Ascending aorta (tissue), 2 donors: Measurements from ENCODE around the gene PTPRG. TPM values are rescaled to one million over a fixed set of nuclear protein-coding genes. Genes with fewer than 3 reads are reported as not detected.
A peak's percentile ranks its signal among the peaks of the same experiment; 100 is the strongest.

Source experiments
- DNase-seq, 2 donors: peaks; one replicate each; pipeline ENCODE4 v3.0.0-alpha.2; 2019; ENCODE audit warnings: low spot score in 2 of 2
- H3K27ac ChIP-seq, 2 donors: fragments of 200-600 bp; sonication (generic); one replicate each; pipeline ENCODE4 v1.5.1; 2016 to 2017; ENCODE audit warnings: mild to moderate bottlenecking in 1 of 2
- H3K27me3 ChIP-seq: fragments of 200-600 bp; sonication (generic); one replicate; pipeline ENCODE4 v1.5.1; 2017
- H3K36me3 ChIP-seq, 2 donors: fragments of 200-600 bp; sonication (generic); one replicate each; pipeline ENCODE4 v1.5.1; 2016
- H3K4me1 ChIP-seq, 2 donors: fragments of 200-600 bp; sonication (generic); one replicate each; pipeline ENCODE4 v1.5.1; 2016 to 2017; ENCODE audit warnings: mild to moderate bottlenecking in 1 of 2
- H3K4me3 ChIP-seq, 2 donors: fragments of 200-600 bp; sonication (generic); one replicate each; pipeline ENCODE4 v1.5.1; 2016 to 2017; ENCODE audit warnings: mild to moderate bottlenecking in 1 of 2
- H3K9me3 ChIP-seq, 2 donors: fragments of 200-600 bp; sonication (generic); one replicate each; pipeline ENCODE4 v1.5.1; 2016
- CTCF ChIP-seq, 3 experiments: fragments of 200-600 bp in 2 of 3; fragments of 450-650 bp in 1 of 3; sonication (generic) in 2 of 3; IDR thresholded peaks; one replicate each; pipeline ENCODE4 v1.5.1; 2016 to 2019; ENCODE audit warnings: antibody characterized with exemption in 3 of 3, mild to moderate bottlenecking in 1 of 3, moderate library complexity in 1 of 3
- intact Hi-C: fragments of 100-400 bp; cut with DNase I; formaldehyde crosslinking; loops from one replicate; pipeline ENCODE4 v1.15.1; 2023
- total RNA-seq: library from RNA; depleted of rRNA; stranded (reverse); fragments of >200 nt; gene quantifications from one replicate; pipeline ENCODE4 v1.1.0, GENCODE V29; 2016

PTPRG gene
- total RNA-seq, 1 donor from 2014 or later: 129 TPM

DNA sequence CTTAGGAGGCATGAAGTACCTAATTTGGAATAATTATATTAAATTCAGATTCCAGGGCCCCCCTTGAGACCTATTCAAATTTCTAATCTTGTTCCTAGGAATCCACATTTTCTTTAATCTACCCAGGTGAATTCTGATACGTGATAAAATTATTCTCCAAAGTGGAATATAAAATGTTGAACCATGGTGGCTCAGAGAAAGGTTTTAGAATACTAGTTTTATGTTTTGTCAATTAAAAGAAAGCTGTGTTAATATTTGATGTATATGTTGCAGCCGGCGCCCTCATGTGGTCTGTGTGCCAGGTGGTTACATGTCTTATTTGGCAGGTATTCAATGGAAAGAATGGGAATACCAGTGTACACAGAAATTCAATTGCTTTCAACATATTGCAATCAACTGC, 490.1 kb downstream of the PTPRG start:
- Histone ChIP-seq H3K9me3 (no peaks in the 10 kb centered on the region), H3K27ac (no peak overlapping the region), H3K36me3 (no peaks in the 10 kb centered on the region), H3K4me3 (no peak overlapping the region), H3K4me1 (no peaks in the 10 kb centered on the region), H3K27me3 (no peaks in the 10 kb centered on the region)
- DNase-seq: no peak
- no peak for TF ChIP-seq CTCF (IDR thresholded peaks at IDR 0.05)
- intact Hi-C loops: no loop called here

DNA sequence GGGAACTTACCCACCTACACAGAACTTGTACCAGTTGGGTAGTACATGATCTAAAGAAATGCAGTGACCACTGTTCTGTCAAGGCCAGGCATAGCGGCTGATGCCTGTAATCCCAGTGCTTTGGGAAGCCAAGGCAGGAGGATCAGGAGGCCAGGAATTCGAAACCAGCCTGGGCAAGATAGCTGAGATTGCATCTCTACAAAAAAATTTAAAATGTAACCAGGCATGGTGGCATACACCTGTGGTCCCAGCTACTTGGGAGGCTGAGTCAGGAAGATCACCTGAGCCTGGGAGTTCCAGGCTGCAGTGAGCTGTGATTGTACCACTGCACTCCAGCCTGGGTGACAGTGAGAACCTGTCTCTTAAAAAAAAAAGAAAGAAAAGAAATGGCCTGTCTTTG, 491.0 kb downstream of the PTPRG start:
- no peak overlapping the region for H3K4me3 ChIP-seq
- DNase-seq: no peak
- H3K4me1 ChIP-seq: peaks cover 0 to 5% of the 10 kb centered on the region in 2 donors
- no peaks in the 10 kb centered on the region for H3K9me3 ChIP-seq
- H3K27ac ChIP-seq: no peak overlapping the region
- H3K27me3 ChIP-seq: no peaks in the 10 kb centered on the region
- no peaks in the 10 kb centered on the region for H3K36me3 ChIP-seq
- intact Hi-C loops: no loop called here
- TF ChIP-seq CTCF (IDR thresholded peaks at IDR 0.05): no peak

DNA sequence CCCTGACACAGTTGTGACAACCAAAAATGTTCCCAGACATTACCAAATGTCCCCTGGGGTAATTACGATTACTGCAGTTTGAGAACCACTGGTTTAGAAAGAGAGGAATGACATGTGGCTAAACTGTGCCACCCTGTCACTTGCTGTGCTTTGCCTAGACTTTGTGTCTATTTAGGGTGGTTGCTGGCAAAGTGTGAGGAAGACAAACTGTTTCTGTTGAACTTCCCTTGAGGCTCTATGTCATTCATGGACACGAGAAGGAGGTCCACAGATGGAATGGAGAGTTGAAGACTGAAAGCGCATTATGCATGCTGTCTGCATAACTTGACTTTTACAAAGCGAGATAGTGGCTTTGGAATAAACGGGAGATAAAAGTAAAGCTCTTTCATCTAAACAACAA, 495.3 kb downstream of the PTPRG start:
- no peak for TF ChIP-seq CTCF (IDR thresholded peaks at IDR 0.05)
- no peaks in the 10 kb centered on the region for H3K36me3 ChIP-seq
- H3K27me3 ChIP-seq: no peaks in the 10 kb centered on the region
- no peak overlapping the region for H3K4me3 ChIP-seq
- peaks cover 0 to 8% of the 10 kb centered on the region in 2 donors for H3K4me1 ChIP-seq
- intact Hi-C loops: no loop called here
- H3K27ac ChIP-seq: peak overlapping the region; percentile 58 to 72
- DNase-seq: no peak
- no peaks in the 10 kb centered on the region for H3K9me3 ChIP-seq

DNA sequence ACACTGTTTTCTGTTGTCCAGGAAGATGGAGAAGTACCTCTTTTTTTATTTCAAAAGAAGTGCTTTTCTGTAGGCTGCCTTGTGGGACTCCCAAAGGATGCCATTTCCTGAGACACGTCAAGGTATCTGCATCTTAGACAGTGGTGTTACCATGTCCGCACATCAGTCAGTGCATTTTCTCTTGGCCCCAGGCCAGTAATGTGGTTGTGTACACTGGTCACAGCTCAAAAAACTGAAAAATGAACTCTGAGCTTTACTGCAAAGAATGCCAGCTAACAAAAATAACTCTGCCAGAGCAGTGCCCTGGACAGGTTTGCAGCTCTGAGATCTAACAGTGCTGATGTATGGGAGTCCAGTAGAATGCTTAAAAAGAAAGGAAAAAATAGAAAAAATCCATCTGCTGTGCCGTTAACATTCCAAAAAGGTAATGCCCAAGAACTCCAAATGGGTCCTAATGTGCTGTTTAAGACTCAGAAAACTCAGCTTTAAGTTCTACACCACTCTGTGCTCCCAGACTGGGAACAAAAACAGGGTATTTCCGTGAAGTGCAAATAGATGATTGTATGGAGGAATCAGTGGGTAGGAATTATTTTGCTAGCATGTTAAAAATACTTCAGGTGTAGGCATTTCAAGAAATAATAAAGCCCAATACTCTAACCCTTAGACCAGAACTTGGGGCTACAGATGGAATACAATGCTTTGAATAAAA, 496.1 kb downstream of the PTPRG start:
- no peak for TF ChIP-seq CTCF (IDR thresholded peaks at IDR 0.05)
- peak in 1 of 2 donors; percentile 66 for DNase-seq
- Histone ChIP-seq H3K9me3 (no peaks in the 10 kb centered on the region), H3K36me3 (no peaks in the 10 kb centered on the region), H3K27ac (peak overlapping the region; percentile 58 to 72), H3K4me1 (peaks cover 0 to 8% of the 10 kb centered on the region in 2 donors), H3K4me3 (no peak overlapping the region), H3K27me3 (no peaks in the 10 kb centered on the region)
- intact Hi-C loops: no loop called here

- Histone ChIP-seq H3K27me3 (no peaks in the 10 kb centered on the region), H3K9me3 (no peaks in the 10 kb centered on the region), H3K36me3 (no peaks in the 10 kb centered on the region), H3K4me1 (no peaks in the 10 kb centered on the region), H3K27ac (no peak overlapping the region), H3K4me3 (no peak overlapping the region)
- intact Hi-C loops: no loop called here
- TF ChIP-seq CTCF (IDR thresholded peaks at IDR 0.05): no peak
- DNase-seq: no peak
Observed at GRCh38 chr3:62065985-62066693, 504.8 kb downstream of the PTPRG start.
